ENCODE data around the gene PALMD.

The PALMD gene

DNA sequence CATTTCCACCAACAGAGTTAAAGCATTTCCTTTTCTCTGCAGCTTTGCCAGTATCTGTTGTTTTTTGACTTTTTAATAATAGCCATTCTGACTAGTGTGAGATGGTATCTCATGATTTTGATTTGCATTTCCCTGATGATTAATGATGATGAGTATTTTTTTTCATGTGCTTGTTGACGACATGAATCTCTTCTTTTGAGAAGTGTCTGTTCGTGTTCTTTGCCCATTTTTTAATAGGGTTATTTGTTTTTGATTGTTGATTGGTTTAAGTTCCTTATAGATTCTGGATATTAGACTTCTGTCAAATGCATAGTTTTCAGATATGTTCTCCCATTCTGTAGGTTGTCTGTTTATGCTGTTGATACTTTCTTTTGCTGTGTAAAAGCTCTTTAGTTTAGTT, 37.9 kb upstream of the PALMD start:
- Histone ChIP-seq H3K27ac (ENCODE audit: low read depth, low read length) (no peak overlapping the region), H3K9me3 (ENCODE audit: control insufficient read depth, insufficient read depth, low read length) (peaks cover 6% of the 10 kb centered on the region; the same call in 1 of the 2 replicates), H3K27me3 (ENCODE audit: control insufficient read depth, insufficient read depth, low read length) (no peaks in the 10 kb centered on the region), H3K4me3 (ENCODE audit: low read depth, low read length) (no peak overlapping the region), H3K36me3 (ENCODE audit: control insufficient read depth, insufficient read depth, low read length) (no peaks in the 10 kb centered on the region), H3K4me1 (ENCODE audit: control insufficient read depth, insufficient read depth, low read length) (no peaks in the 10 kb centered on the region), H3K9ac (ENCODE audit: low read depth, low read length) (no peak overlapping the region)

DNA sequence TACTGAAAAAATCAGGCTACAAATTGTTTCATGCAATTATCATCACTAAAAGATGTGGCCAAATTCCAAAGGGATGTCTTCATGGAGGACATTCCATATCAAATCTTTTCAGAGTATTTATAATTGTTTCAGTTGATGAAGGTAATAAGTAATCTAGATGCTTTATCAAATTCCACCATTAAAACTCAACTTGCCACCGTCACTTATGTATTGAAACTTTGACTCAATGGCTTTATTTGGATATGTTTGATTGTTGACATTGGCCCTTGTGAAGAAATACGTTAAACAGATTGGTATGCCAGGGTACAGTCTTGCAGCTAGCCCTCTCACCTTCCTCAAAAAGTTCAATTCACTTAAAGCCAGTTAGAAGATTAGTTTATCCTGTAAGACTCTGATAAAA, 32.2 kb upstream of the PALMD start:
- Histone ChIP-seq H3K27ac (ENCODE audit: low read depth, low read length) (no peak overlapping the region), H3K9ac (ENCODE audit: low read depth, low read length) (no peak overlapping the region)

DNA sequence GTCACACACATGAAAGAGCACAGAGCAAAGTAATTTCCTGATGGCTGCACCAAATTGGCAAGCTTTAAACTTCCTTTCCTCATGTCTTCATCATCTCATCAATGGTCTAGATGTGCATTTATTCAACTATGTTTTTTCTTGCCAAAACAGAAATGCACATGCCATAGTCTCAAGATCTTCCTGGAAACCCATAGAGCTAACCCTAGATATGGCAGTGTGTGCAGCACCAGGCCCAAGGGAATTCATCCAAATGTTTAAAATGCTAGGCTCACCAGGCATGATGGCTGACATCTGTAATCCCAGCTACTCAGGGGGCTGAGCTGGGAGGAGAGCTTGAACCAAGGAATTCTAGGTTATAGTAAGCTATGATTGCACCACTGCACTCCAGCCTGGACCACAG, 31.2 kb upstream of the PALMD start:
- H3K27me3 ChIP-seq (ENCODE audit: control insufficient read depth, insufficient read depth, low read length), result no peaks in the 10 kb centered on the region
- H3K4me3 ChIP-seq (ENCODE audit: low read depth, low read length), result no peak overlapping the region
- H3K36me3 ChIP-seq (ENCODE audit: control insufficient read depth, insufficient read depth, low read length), result no peaks in the 10 kb centered on the region
- no peak overlapping the region for H3K27ac ChIP-seq (ENCODE audit: low read depth, low read length)
- H3K9ac ChIP-seq (ENCODE audit: low read depth, low read length), result no peak overlapping the region
- no peaks in the 10 kb centered on the region for H3K4me1 ChIP-seq (ENCODE audit: control insufficient read depth, insufficient read depth, low read length)
- no peaks in the 10 kb centered on the region for H3K9me3 ChIP-seq (ENCODE audit: control insufficient read depth, insufficient read depth, low read length)

More for the DNA sequence above, 32.2 kb upstream of the PALMD start:
- no peak overlapping the region for H3K4me3 ChIP-seq (ENCODE audit: low read depth, low read length)
- H3K9me3 ChIP-seq (ENCODE audit: control insufficient read depth, insufficient read depth, low read length), result no peaks in the 10 kb centered on the region
- no peaks in the 10 kb centered on the region for H3K36me3 ChIP-seq (ENCODE audit: control insufficient read depth, insufficient read depth, low read length)
- no peaks in the 10 kb centered on the region for H3K27me3 ChIP-seq (ENCODE audit: control insufficient read depth, insufficient read depth, low read length)
- H3K4me1 ChIP-seq (ENCODE audit: control insufficient read depth, insufficient read depth, low read length), result no peaks in the 10 kb centered on the region

DNA sequence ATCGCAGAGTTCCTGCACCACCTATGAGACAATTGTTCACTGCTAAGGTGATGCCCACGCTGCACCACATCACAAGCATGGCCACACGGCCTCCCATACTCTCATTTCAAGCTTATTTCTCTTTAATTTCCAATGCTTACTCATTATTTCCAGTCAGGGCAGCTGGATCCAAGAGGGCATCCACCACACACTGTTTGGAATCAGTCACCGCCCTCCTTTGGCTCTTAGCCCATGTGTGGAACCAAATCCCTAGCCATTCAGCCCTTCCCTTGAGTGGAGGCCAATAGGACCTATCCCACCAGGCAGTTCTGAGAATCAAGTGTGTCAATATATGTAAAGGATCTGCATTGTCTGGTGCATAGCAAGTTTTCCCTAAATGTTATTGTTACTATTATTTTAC, 26.3 kb upstream of the PALMD start:
- Histone ChIP-seq H3K9ac (ENCODE audit: low read depth, low read length) (no peak overlapping the region), H3K4me3 (ENCODE audit: low read depth, low read length) (no peak overlapping the region), H3K36me3 (ENCODE audit: control insufficient read depth, insufficient read depth, low read length) (no peaks in the 10 kb centered on the region), H3K27me3 (ENCODE audit: control insufficient read depth, insufficient read depth, low read length) (no peaks in the 10 kb centered on the region), H3K4me1 (ENCODE audit: control insufficient read depth, insufficient read depth, low read length) (peaks cover 10% of the 10 kb centered on the region; the same call in 1 of the 2 replicates), H3K27ac (ENCODE audit: low read depth, low read length) (no peak overlapping the region), H3K9me3 (ENCODE audit: control insufficient read depth, insufficient read depth, low read length) (no peaks in the 10 kb centered on the region)

DNA sequence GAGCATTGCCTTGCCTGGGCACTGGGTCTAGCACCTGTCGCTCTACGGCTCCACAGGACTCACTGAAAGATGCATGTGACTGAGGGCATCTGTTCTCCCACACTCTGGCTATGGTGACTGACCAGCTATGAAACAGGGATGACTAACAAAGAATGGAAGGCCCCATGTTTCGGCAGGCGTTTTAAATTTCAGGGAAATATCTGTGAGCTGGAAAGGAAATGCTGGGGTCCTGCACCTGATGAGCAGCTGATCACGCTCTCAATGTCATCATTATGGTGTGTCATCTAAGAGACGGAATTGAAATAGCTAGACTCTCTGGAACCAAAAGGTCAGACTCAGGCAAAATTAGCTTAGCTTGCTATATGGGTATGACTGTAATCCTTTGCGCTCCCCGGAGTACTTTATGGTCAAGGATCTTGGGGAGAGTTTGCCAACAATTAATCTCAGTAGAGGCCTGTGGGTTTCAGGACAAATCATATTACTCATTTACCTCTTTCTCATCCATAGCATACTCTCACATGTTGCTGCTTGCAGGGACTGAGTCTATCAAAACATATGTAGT, 24.5 kb upstream of the PALMD start:
- Histone ChIP-seq H3K4me3 (ENCODE audit: low read depth, low read length) (no peak overlapping the region), H3K4me1 (ENCODE audit: control insufficient read depth, insufficient read depth, low read length) (peaks cover 10% of the 10 kb centered on the region; the same call in 1 of the 2 replicates), H3K9me3 (ENCODE audit: control insufficient read depth, insufficient read depth, low read length) (no peaks in the 10 kb centered on the region), H3K27ac (ENCODE audit: low read depth, low read length) (no peak overlapping the region), H3K27me3 (ENCODE audit: control insufficient read depth, insufficient read depth, low read length) (no peaks in the 10 kb centered on the region), H3K9ac (ENCODE audit: low read depth, low read length) (no peak overlapping the region), H3K36me3 (ENCODE audit: control insufficient read depth, insufficient read depth, low read length) (no peaks in the 10 kb centered on the region)

DNA sequence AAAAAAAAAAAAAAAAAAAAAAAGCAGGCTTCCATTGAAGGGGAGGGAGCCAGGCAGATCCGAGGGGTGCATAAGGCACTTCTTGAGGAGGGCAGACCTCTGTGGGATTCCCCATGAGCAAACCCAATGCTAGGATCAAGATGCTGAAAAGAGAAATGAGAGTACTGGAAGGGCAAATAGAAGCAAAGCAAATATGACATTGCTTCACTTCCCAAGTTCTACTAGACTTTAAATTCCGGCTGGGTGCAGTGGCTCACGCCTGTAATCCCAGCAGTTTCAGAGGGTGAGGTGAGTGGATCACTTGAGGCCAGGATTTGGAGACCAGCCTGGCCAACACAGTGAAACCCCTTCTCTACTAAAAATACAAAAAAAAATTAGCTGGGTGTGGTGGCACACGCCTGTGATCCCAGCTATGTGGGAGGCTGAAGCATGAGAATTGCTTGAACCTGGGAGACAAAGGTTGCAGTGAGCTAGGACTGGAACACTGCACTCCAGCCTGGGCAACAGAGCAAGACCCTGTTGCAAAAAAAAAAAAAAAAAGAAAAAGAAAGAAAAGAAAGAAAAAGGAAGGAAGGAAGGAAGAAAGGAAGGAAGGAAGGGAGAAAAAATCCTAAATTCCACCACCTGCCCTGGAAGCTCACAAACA, 23.1 kb upstream of the PALMD start:
- Histone ChIP-seq H3K9me3 (ENCODE audit: control insufficient read depth, insufficient read depth, low read length) (no peaks in the 10 kb centered on the region), H3K27me3 (ENCODE audit: control insufficient read depth, insufficient read depth, low read length) (no peaks in the 10 kb centered on the region), H3K4me1 (ENCODE audit: control insufficient read depth, insufficient read depth, low read length) (peaks cover 10% of the 10 kb centered on the region; the same call in 1 of the 2 replicates), H3K9ac (ENCODE audit: low read depth, low read length) (no peak overlapping the region), H3K36me3 (ENCODE audit: control insufficient read depth, insufficient read depth, low read length) (no peaks in the 10 kb centered on the region), H3K27ac (ENCODE audit: low read depth, low read length) (no peak overlapping the region), H3K4me3 (ENCODE audit: low read depth, low read length) (no peak overlapping the region)

DNA sequence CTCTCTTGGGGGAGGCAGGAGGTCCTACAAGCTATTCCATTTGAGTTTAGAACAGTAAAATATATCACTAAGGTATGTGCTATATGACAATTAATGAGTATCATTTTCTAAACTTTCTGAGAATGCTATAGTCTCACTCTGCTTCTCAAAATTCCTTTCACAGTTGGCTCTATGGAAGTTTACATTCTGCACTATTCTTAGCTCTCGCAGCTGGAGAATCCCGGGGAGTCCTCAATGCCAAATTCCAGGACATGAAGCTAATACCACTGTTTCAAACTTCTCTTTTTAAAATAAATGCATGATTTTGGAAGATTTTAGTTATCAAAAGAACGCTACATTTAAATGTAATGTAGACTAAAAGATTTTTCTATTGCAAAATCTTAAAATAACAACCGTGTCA, 22.4 kb upstream of the PALMD start:
- H3K36me3 ChIP-seq (ENCODE audit: control insufficient read depth, insufficient read depth, low read length), result no peaks in the 10 kb centered on the region
- H3K9ac ChIP-seq (ENCODE audit: low read depth, low read length), result no peak overlapping the region

DNA sequence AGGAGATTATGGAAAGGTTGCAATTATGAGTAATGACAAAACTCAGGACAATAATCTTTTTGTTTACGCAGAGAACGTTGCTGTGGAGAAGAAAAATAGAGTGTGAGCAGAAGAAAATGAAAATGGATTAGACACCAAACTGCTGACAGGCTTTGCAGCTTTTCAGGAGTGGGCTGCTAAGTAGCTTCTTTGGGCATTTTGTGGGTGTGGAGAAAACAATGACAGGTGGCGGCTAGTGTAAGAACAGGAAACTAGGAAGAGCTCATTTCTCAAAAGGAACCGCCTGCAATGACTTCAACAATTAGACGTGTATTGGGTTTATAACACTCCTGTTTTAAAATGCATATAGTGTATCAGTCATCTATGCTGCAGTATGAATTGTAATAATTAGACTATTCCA, 18.3 kb upstream of the PALMD start:
- H3K9ac ChIP-seq (ENCODE audit: low read depth, low read length), result no peak overlapping the region
- no peaks in the 10 kb centered on the region for H3K27me3 ChIP-seq (ENCODE audit: control insufficient read depth, insufficient read depth, low read length)
- H3K36me3 ChIP-seq (ENCODE audit: control insufficient read depth, insufficient read depth, low read length), result no peaks in the 10 kb centered on the region
- H3K27ac ChIP-seq (ENCODE audit: low read depth, low read length), result no peak overlapping the region
- no peaks in the 10 kb centered on the region for H3K9me3 ChIP-seq (ENCODE audit: control insufficient read depth, insufficient read depth, low read length)
- H3K4me1 ChIP-seq (ENCODE audit: control insufficient read depth, insufficient read depth, low read length), result peaks cover 10% of the 10 kb centered on the region; the same call in 1 of the 2 replicates
- no peak overlapping the region for H3K4me3 ChIP-seq (ENCODE audit: low read depth, low read length)

More for the DNA sequence above, 22.4 kb upstream of the PALMD start:
- Histone ChIP-seq H3K4me1 (ENCODE audit: control insufficient read depth, insufficient read depth, low read length) (peaks cover 10% of the 10 kb centered on the region; the same call in 1 of the 2 replicates), H3K9me3 (ENCODE audit: control insufficient read depth, insufficient read depth, low read length) (no peaks in the 10 kb centered on the region), H3K27me3 (ENCODE audit: control insufficient read depth, insufficient read depth, low read length) (no peaks in the 10 kb centered on the region), H3K4me3 (ENCODE audit: low read depth, low read length) (no peak overlapping the region), H3K27ac (ENCODE audit: low read depth, low read length) (no peak overlapping the region)

DNA sequence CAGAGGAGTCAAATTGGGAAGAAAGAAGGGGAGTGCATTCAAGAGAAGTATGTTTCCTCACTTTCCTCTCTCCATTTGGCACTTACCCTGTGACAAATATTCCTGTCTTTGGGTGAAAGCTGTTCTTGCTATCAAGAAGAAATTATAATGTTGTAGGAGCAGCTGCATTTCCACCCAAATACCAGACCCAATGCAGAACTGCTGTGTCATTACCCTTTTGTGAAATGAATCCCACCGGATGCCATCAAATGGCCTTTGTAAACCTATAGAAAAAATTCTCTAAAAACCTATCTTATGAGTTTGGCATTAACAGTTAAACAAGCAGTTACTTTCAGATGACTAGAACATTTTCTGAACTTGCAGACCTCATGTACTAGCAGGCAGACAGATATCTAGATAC, 16.7 kb upstream of the PALMD start:
- Histone ChIP-seq H3K4me1 (ENCODE audit: control insufficient read depth, insufficient read depth, low read length) (no peaks in the 10 kb centered on the region), H3K9me3 (ENCODE audit: control insufficient read depth, insufficient read depth, low read length) (no peaks in the 10 kb centered on the region), H3K9ac (ENCODE audit: low read depth, low read length) (no peak overlapping the region), H3K27ac (ENCODE audit: low read depth, low read length) (no peak overlapping the region), H3K36me3 (ENCODE audit: control insufficient read depth, insufficient read depth, low read length) (no peaks in the 10 kb centered on the region), H3K27me3 (ENCODE audit: control insufficient read depth, insufficient read depth, low read length) (no peaks in the 10 kb centered on the region), H3K4me3 (ENCODE audit: low read depth, low read length) (no peak overlapping the region)

DNA sequence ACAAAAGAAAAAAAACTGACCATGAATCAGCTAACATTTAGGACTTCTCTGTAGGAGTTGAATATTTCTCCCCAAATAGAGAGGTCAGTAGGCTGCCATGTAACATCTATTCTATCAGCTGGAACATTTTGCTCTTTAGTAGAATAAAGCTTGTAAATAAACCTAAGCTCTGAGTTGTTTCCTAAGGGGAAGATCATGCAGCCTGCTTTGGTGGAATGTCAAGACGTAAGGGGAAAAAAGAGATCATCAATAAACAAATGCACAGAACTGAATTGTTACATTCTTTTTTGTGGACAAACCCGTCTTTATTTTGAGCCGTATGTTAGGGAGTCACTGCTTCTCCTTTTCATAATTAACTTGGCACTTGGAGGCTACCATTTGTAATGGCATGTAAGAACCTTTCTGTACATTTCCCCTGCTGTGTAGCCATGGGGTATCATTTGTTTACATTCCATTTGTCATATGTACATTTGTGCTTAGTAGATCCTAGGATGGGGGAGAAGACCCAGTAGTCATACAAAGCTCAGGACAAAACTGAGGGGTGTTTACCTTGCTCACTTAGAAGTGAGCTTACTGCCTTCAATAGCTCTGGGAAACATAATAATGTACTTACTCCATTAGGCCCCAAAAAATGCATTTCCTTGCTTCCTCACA, 10.8 kb upstream of the PALMD start:
- no peak overlapping the region for H3K4me3 ChIP-seq (ENCODE audit: low read depth, low read length)
- no peak overlapping the region for H3K27ac ChIP-seq (ENCODE audit: low read depth, low read length)
- no peaks in the 10 kb centered on the region for H3K36me3 ChIP-seq (ENCODE audit: control insufficient read depth, insufficient read depth, low read length)
- peaks cover 5% of the 10 kb centered on the region; the same call in 1 of the 2 replicates for H3K4me1 ChIP-seq (ENCODE audit: control insufficient read depth, insufficient read depth, low read length)
- no peaks in the 10 kb centered on the region for H3K9me3 ChIP-seq (ENCODE audit: control insufficient read depth, insufficient read depth, low read length)
- H3K27me3 ChIP-seq (ENCODE audit: control insufficient read depth, insufficient read depth, low read length), result no peaks in the 10 kb centered on the region
- no peak overlapping the region for H3K9ac ChIP-seq (ENCODE audit: low read depth, low read length)

DNA sequence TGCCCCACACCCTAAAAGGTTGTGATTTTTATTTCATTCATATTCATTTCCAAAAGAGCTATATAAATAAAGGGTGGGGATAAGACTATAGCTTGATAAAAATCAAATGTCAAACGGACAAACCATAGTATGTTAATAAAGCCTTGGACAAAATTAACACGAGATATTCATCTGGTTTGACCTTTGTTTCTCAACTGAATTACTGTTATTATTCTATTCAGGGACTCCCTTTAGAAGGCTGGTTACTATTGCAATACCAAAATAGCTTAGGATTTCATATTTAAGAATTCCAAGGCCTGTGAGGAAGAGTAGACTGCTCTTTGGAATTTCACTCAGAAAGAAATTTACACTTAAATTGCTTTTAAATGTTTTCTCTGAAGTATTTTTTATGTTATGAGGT, 10.2 kb upstream of the PALMD start:
- Histone ChIP-seq H3K9ac (ENCODE audit: low read depth, low read length) (no peak overlapping the region), H3K4me3 (ENCODE audit: low read depth, low read length) (no peak overlapping the region), H3K36me3 (ENCODE audit: control insufficient read depth, insufficient read depth, low read length) (no peaks in the 10 kb centered on the region)

More for the DNA sequence above, 10.2 kb upstream of the PALMD start:
- H3K4me1 ChIP-seq (ENCODE audit: control insufficient read depth, insufficient read depth, low read length), result peaks cover 5% of the 10 kb centered on the region; the same call in 1 of the 2 replicates
- H3K27ac ChIP-seq (ENCODE audit: low read depth, low read length), result no peak overlapping the region
- no peaks in the 10 kb centered on the region for H3K27me3 ChIP-seq (ENCODE audit: control insufficient read depth, insufficient read depth, low read length)
- H3K9me3 ChIP-seq (ENCODE audit: control insufficient read depth, insufficient read depth, low read length), result no peaks in the 10 kb centered on the region
